ENCODE measurements around the gene SPOP.

The SPOP gene

DNA sequence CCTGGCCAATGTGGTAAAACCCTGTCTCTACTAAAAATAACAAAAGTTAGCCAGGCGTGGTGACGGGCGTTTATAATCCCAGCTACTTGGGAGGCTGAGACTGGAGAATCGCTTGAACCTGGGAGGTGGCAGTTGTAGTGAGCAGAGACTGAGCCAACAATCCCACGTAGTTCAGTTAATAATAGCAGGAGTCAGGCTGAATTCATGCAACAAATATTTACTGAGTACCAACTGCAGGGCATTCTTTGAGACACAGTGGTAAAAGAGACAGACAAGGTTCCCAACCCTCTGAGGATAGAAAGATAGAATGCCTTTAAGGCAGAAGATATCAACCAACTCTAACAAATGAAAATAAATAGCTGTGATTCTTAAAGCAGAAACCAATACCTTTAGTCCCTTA lies 39.1 kb downstream of the SPOP start:
- TF ChIP-seq SIN3A (IDR thresholded peaks at IDR 0.05; ENCODE audit: borderline replicate concordance, insufficient read depth, low read length) = no peak
- TF ChIP-seq POLR2AphosphoS5 (IDR thresholded peaks at IDR 0.05; ENCODE audit: low read depth, low read length) = no peak
- TF ChIP-seq FOXP2 (optimal IDR thresholded peaks at IDR 0.05; ENCODE audit: borderline replicate concordance, extremely low read depth, extremely low read length, insufficient read depth) = no peak
- no peak for TF ChIP-seq TAF1 (IDR thresholded peaks at IDR 0.05; ENCODE audit: borderline replicate concordance, insufficient read depth, low read length)

- no peak for TF ChIP-seq TAF1 (IDR thresholded peaks at IDR 0.05; ENCODE audit: borderline replicate concordance, insufficient read depth, low read length)
- no peak for TF ChIP-seq FOXP2 (optimal IDR thresholded peaks at IDR 0.05; ENCODE audit: borderline replicate concordance, extremely low read depth, extremely low read length, insufficient read depth)
- no peak for TF ChIP-seq REST (IDR thresholded peaks at IDR 0.05; ENCODE audit: insufficient read depth in 1 of 2, low read depth in 2 of 2, low read length in 2 of 2)
- no peak for TF ChIP-seq SIN3A (IDR thresholded peaks at IDR 0.05; ENCODE audit: borderline replicate concordance, insufficient read depth, low read length)
- no peak for TF ChIP-seq POLR2AphosphoS5 (IDR thresholded peaks at IDR 0.05; ENCODE audit: low read depth, low read length)
Measured at GRCh38 chr17:49637739-49638138, 40.2 kb downstream of the SPOP start.

GRCh38 chr17:49637050-49637449 lies 40.8 kb downstream of the SPOP start:
- no peak for TF ChIP-seq SIN3A (IDR thresholded peaks at IDR 0.05; ENCODE audit: borderline replicate concordance, insufficient read depth, low read length)
- no peak for TF ChIP-seq REST (IDR thresholded peaks at IDR 0.05; ENCODE audit: insufficient read depth in 1 of 2, low read depth in 2 of 2, low read length in 2 of 2)
- TF ChIP-seq TAF1 (IDR thresholded peaks at IDR 0.05; ENCODE audit: borderline replicate concordance, insufficient read depth, low read length) = no peak
- no peak for TF ChIP-seq FOXP2 (optimal IDR thresholded peaks at IDR 0.05; ENCODE audit: borderline replicate concordance, extremely low read depth, extremely low read length, insufficient read depth)
- TF ChIP-seq POLR2AphosphoS5 (IDR thresholded peaks at IDR 0.05; ENCODE audit: low read depth, low read length) = no peak

GRCh38 chr17:49635121-49635520 lies 42.8 kb downstream of the SPOP start:
- TF ChIP-seq POLR2AphosphoS5 (IDR thresholded peaks at IDR 0.05; ENCODE audit: low read depth, low read length) (no peak), TAF1 (IDR thresholded peaks at IDR 0.05; ENCODE audit: borderline replicate concordance, insufficient read depth, low read length) (no peak), SIN3A (IDR thresholded peaks at IDR 0.05; ENCODE audit: borderline replicate concordance, insufficient read depth, low read length) (no peak), REST (IDR thresholded peaks at IDR 0.05; ENCODE audit: insufficient read depth in 1 of 2, low read depth in 2 of 2, low read length in 2 of 2) (no peak), FOXP2 (optimal IDR thresholded peaks at IDR 0.05; ENCODE audit: borderline replicate concordance, extremely low read depth, extremely low read length, insufficient read depth) (no peak)

- TF ChIP-seq REST (IDR thresholded peaks at IDR 0.05; ENCODE audit: insufficient read depth in 1 of 2, low read depth in 2 of 2, low read length in 2 of 2) (no peak), SIN3A (IDR thresholded peaks at IDR 0.05; ENCODE audit: borderline replicate concordance, insufficient read depth, low read length) (no peak), FOXP2 (optimal IDR thresholded peaks at IDR 0.05; ENCODE audit: borderline replicate concordance, extremely low read depth, extremely low read length, insufficient read depth) (no peak), TAF1 (IDR thresholded peaks at IDR 0.05; ENCODE audit: borderline replicate concordance, insufficient read depth, low read length) (no peak), POLR2AphosphoS5 (IDR thresholded peaks at IDR 0.05; ENCODE audit: low read depth, low read length) (no peak)
Measured at GRCh38 chr17:49634485-49634860, 43.4 kb downstream of the SPOP start.
